Peyer's patch (tissue), 4 donors: ENCODE measurements around the gene KIF25. TPM values are rescaled to one million over a fixed set of nuclear protein-coding genes. Genes with fewer than 3 reads are reported as not detected.
A peak's percentile ranks its signal among the peaks of the same experiment; 100 is the strongest.

Experiments used
- DNase-seq, 3 donors: peaks; one replicate each; pipeline ENCODE4 v3.0.0-alpha.2; 2017 to 2019
- H3K27ac ChIP-seq, 4 donors: fragments of 200-600 bp; sonication (generic); one replicate each; pipeline ENCODE4 v1.5.1; 2016 to 2019
- H3K27me3 ChIP-seq, 2 donors: fragments of 200-600 bp; sonication (generic); one replicate each; pipeline ENCODE4 v1.5.1; 2019
- H3K36me3 ChIP-seq, 3 donors: fragments of 200-600 bp; sonication (generic); one replicate each; pipeline ENCODE4 v1.5.1; 2016 to 2019
- H3K4me1 ChIP-seq, 4 donors: fragments of 200-600 bp; sonication (generic); one replicate each; pipeline ENCODE4 v1.5.1; 2016 to 2019
- H3K4me3 ChIP-seq, 4 donors: fragments of 200-600 bp; sonication (generic); 1 replicate in 3 of 4; 2 replicates in 1 of 4; pipeline ENCODE4 v1.5.1; 2016 to 2019; ENCODE audit warnings: mild to moderate bottlenecking in 1 of 4
- H3K9me3 ChIP-seq, 4 donors: fragments of 200-600 bp; sonication (generic); one replicate each; pipeline ENCODE4 v1.5.1; 2016 to 2019; ENCODE audit warnings: mild to moderate bottlenecking in 1 of 4
- POLR2A ChIP-seq, 2 donors: fragments of 450-650 bp; IDR thresholded peaks; one replicate each; pipeline ENCODE4 v1.5.1; 2017; ENCODE audit warnings: antibody characterized with exemption in 2 of 2, mild to moderate bottlenecking in 2 of 2, moderate library complexity in 2 of 2
- total RNA-seq, 4 donors: library from RNA; depleted of rRNA; stranded (reverse); fragments of >200 nt; gene quantifications; one replicate each; pipeline ENCODE4 v1.1.0, GENCODE V29; 2016
- TF ChIP-seq, protein P1 (sequence below), 6 experiments: fragments of 450-650 bp in 4 of 6; fragments of 200-600 bp in 2 of 6; sonication (generic) in 1 of 6; IDR thresholded peaks; one replicate each; pipeline ENCODE4 v1.5.1; 2017 to 2019; ENCODE audit warnings: antibody characterized with exemption in 6 of 6, mild to moderate bottlenecking in 3 of 6, moderate library complexity in 1 of 6

KIF25 gene
- total RNA-seq, 4 donors from 2014 or later: not detected

DNA sequence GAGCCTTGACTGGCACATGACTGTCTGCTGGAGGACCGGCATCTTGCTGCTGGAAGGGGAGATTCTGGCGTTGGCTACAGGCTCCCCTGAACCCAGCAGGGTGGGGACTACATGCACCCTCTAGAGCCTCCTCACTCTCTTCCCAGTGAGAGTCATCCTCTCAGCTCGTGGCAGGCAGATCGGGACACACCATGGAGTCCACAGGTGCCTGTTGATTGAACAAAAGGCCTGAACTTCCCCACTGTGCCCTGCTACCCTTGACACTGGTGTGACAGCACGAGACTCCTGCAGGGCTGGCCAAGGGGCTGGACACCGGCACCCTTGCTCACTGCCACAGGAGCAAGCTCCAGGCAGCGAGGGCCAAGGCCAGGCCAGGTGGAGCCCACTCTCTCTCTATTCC is 73.3 kb downstream of the KIF25 start:
- H3K4me1 ChIP-seq: no peaks in the 10 kb centered on the region
- no peak for TF ChIP-seq POLR2A (IDR thresholded peaks at IDR 0.05)
- TF ChIP-seq, protein P1, sequence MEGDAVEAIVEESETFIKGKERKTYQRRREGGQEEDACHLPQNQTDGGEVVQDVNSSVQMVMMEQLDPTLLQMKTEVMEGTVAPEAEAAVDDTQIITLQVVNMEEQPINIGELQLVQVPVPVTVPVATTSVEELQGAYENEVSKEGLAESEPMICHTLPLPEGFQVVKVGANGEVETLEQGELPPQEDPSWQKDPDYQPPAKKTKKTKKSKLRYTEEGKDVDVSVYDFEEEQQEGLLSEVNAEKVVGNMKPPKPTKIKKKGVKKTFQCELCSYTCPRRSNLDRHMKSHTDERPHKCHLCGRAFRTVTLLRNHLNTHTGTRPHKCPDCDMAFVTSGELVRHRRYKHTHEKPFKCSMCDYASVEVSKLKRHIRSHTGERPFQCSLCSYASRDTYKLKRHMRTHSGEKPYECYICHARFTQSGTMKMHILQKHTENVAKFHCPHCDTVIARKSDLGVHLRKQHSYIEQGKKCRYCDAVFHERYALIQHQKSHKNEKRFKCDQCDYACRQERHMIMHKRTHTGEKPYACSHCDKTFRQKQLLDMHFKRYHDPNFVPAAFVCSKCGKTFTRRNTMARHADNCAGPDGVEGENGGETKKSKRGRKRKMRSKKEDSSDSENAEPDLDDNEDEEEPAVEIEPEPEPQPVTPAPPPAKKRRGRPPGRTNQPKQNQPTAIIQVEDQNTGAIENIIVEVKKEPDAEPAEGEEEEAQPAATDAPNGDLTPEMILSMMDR (IDR thresholded peaks at IDR 0.05): no peak
- no peak overlapping the region for H3K27ac ChIP-seq
- no peak for DNase-seq
- no peaks in the 10 kb centered on the region for H3K27me3 ChIP-seq
- no peaks in the 10 kb centered on the region for H3K9me3 ChIP-seq
- no peak overlapping the region for H3K4me3 ChIP-seq
- H3K36me3 ChIP-seq: no peaks in the 10 kb centered on the region

DNA sequence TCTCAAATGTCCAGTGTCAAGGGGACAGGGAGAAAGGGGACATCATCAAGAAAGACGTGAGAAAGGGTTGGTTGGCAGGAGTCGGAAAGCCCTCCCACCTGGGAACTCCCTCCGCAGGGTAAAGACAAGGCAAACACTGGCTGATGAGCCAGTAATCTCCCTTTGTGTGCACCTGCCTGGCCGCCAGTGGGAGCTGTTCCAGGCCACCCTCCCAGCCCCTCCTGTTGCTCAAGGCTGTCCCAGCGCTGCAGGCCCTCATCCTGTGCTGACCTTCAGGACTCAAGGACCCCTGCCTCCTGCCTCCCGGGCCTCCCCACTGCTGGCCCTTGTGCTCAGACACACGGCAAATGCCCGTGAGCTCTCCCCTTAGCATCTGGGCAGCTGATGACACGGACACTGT is 74.1 kb downstream of the KIF25 start:
- no peak for TF ChIP-seq POLR2A (IDR thresholded peaks at IDR 0.05)
- TF ChIP-seq, protein P1 (IDR thresholded peaks at IDR 0.05): peak in 4 of 6 experiments; percentile 7 to 41 (median 14)
- Histone ChIP-seq H3K27me3 (no peaks in the 10 kb centered on the region), H3K4me1 (no peaks in the 10 kb centered on the region), H3K4me3 (no peak overlapping the region), H3K27ac (no peak overlapping the region), H3K36me3 (no peaks in the 10 kb centered on the region), H3K9me3 (no peaks in the 10 kb centered on the region)
- DNase-seq: peak in 1 of 3 donors; percentile 50

DNA sequence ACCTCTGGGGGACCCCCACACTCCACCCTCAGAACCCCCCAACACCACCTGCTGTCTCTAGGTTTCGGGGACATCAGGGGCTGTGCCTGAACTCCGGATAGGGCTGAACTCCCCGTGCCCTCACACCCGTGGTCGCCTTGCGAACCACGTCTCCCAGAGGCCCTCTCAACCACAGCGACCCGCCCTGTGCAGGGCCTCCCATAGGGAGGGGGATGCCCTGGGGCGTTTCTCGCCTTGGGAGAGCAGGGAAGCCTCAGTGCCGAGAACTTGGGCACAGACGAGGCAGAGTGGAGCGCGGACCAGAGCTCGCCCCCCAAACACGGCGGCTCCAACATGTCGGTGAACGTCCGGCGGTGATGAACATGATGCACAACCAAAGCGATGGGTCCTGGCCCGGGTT is 74.8 kb downstream of the KIF25 start:
- Histone ChIP-seq H3K4me1 (no peaks in the 10 kb centered on the region), H3K27ac (no peak overlapping the region), H3K9me3 (no peaks in the 10 kb centered on the region), H3K27me3 (no peaks in the 10 kb centered on the region), H3K4me3 (no peak overlapping the region), H3K36me3 (no peaks in the 10 kb centered on the region)
- no peak for DNase-seq
- TF ChIP-seq, protein P1 (IDR thresholded peaks at IDR 0.05): no peak
- no peak for TF ChIP-seq POLR2A (IDR thresholded peaks at IDR 0.05)

DNA sequence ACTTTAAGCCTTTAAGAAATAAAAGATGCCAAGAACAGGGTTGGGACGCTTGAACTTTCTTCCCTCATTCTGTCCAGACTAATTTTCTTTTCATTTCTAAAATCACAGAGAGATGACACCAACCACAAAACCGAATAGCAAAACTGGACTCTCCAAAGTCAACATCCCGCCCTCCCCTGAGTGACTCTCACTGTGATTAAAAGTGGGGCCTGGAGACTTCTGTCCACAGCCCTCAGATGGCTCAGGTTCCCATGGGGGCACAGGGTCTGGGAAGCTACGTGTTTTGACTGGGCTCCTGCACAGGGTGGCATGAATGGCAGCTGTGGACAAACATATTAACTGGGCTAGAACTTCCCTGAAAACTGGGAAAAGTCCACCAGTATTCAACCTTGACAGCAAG is 75.3 kb downstream of the KIF25 start:
- Histone ChIP-seq H3K27ac (no peak overlapping the region), H3K27me3 (no peaks in the 10 kb centered on the region), H3K36me3 (no peaks in the 10 kb centered on the region), H3K4me3 (no peak overlapping the region), H3K9me3 (no peaks in the 10 kb centered on the region), H3K4me1 (no peaks in the 10 kb centered on the region)
- DNase-seq: no peak
- no peak for TF ChIP-seq POLR2A (IDR thresholded peaks at IDR 0.05)
- TF ChIP-seq, protein P1 (IDR thresholded peaks at IDR 0.05): no peak

DNA sequence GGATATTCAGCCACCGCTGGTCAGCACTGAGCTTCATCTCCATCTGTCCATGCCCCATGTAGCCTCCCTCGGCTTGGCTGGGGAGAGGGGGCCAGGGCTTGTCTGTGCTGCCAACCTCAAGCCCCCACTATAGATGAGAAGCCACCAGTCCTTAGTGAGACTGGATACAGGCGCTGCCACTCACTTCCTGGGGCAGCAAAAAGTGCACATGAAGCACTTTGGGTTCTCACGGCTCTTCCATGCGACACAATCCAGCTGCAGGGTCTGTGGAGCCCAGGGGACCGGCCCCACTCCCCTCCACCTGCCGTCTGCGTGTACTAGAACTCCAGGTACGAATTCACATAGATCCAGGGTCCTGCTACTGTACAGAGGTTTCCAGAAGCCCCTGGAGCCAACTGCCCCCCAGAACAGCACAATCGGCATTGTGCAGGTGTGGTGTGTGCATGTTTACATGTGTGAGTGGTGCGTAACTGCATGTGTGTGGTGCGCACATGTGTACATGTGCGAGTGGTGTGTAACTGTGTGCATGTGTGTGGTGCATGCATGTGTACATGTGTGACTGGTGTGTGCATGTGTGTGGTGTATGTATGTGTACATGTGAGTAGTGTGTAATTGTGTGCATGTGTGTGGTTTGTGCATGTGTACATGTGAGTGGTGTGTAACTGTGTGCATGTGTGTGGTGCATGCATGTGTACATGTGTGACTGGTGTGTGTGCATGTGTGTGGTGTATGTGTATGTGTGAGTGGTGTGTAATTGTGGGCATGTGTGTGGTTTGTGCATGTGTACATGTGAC is 76.7 kb downstream of the KIF25 start:
- Histone ChIP-seq H3K27me3 (no peaks in the 10 kb centered on the region), H3K36me3 (no peaks in the 10 kb centered on the region), H3K9me3 (no peaks in the 10 kb centered on the region), H3K27ac (no peak overlapping the region), H3K4me3 (no peak overlapping the region), H3K4me1 (peaks cover 0 to 8% (median 0%) of the 10 kb centered on the region in 4 donors)
- no peak for DNase-seq
- no peak for TF ChIP-seq POLR2A (IDR thresholded peaks at IDR 0.05)

DNA sequence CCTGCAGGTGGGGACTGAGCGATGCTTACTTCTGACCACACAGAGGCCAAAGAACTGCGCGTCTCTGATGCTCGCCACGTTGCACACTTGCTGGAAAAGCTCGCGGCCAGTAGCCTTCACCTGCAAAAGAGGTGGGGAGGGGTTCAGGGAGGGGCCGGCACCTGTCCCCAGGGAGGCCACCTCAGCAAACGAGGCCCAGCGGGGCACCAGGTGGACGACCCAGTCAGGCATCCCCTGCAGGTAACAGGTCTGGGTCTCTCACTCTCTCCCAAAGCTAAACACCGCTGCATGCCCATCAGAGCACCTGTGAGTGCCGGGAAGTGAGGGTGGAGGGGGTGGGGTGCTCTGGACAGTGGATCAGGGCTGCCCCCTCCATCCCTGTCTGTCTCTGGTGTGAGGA is 77.7 kb downstream of the KIF25 start:
- Histone ChIP-seq H3K4me1 (peaks cover 0 to 17% (median 0%) of the 10 kb centered on the region in 4 donors), H3K9me3 (no peaks in the 10 kb centered on the region), H3K4me3 (no peak overlapping the region), H3K27ac (no peak overlapping the region), H3K36me3 (no peaks in the 10 kb centered on the region), H3K27me3 (no peaks in the 10 kb centered on the region)
- TF ChIP-seq, protein P1 (IDR thresholded peaks at IDR 0.05): no peak
- no peak for TF ChIP-seq POLR2A (IDR thresholded peaks at IDR 0.05)
- no peak for DNase-seq
